ENCODE data around the gene NAA16.
"Not testable (repeated sequence)": the region's sequence is repeated elsewhere in the genome, so short reads cannot be mapped to it uniquely, and the experiment has no call there.

NAA16 gene

DNA sequence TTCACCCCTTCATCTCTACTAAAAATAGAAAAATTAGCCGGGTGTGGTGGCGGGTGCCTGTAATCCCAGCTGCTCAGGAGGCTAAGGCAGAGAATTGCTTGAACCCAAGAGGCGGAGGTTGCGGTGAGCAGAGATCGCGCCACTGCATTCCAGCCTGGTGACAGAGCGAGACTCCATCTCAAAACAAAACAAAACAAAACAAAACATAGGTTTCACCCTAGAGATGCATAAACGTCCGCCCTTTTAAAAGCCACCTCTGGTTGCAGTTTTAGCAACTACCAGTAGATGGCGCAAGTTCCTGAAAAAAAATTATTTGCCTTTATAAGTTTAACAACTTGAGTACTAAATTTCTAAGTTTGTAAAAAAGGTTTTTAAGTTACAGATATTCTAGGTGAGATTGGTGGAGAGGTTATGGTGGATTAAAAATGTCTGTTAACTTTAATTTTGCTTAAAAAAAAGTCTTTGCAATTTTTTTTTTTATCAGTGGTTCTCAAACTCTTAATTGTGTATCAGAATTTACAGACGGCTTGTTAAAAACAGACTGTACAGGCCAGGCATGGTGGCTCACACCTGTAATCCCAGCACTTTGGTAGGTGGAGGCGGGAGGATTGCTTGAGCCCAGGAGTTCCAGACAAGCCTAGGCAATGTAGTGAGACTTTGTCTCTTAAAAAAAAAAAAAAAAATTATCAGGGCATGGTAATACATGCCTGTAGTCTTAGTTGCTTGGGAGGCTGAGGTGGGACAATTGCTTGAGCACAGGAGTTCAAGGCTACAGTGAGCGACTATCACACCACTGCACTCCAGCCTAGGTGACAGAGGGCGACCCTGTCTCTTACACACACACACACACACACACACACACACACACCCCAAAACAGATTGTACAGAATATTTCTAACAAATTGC is 42.1 kb downstream of the NAA16 start:
- no peak for DNase-seq (ENCODE audit: extremely low read depth in 1 of 2, low read depth in 1 of 2)

DNA sequence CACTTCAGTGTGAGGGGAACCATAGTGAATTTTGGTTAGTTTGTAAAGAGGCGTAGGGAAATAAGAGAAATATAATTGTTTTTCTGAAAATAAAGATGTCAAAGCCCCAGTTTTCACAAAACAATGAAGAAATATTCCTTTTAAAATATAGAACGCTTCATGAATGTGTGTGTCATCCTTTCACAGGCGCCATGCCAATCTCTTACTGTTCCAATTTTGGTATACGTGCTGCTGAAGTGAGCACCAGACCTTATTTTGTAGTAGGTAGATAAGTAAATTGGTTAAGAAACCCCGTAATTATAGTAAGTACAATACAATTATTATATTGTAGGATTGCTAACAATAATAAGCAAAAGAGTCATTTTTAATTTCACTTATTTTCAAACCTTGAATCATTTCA is 43.3 kb downstream of the NAA16 start:
- DNase-seq (ENCODE audit: extremely low read depth in 1 of 2, low read depth in 1 of 2), result no peak

DNA sequence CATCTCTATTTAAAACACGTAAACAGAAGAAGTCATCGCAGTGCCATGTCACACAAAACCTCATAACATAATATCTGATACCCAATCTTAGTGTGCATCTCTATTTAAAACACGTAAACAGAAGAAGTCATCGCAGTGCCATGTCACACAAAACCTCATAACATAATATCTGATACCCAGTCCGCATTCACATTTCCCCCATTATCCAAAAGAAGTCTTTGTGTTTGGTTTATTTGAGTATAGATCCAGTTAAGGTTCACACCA is 45.2 kb downstream of the NAA16 start:
- not testable (repeated sequence) for DNase-seq (ENCODE audit: extremely low read depth in 1 of 2, low read depth in 1 of 2)

DNA sequence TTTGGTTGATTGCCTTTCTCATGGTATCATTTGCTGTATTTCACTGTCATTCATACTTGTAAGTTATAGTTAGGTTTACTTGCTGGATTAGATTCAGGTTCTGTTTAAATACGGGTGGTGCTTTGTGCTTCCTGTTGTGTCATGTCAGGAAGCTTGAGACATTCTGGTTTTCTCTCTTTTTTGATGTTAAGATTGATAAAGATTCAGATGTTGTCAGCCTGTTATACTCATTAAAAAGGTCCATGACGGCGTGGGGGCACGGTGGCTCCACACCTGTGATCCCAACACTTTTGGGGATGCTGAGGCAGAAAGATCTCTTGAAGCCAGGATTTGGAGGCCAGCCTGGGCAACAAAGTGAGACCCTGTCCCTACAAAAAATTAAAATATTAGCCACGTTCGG is 45.7 kb downstream of the NAA16 start:
- no peak for DNase-seq (ENCODE audit: extremely low read depth in 1 of 2, low read depth in 1 of 2)

DNA sequence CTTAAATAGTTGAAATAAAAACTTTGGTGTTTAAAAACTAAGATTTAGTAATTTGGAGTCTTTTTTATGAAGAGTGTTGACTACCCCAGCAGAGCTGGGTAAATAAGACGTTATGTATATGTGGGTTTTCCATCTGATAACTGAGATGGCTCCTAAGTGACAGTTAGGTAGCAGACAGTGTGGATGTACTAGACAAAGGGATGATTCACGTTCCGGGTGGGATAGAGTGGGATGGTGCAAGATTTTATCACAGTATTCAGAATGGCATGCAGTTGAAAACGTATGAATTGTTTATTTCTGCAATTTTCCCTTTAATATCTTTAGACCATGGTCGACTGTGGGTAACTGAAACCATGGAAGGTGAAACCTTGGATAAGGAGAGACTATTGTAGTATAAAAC is 50.4 kb downstream of the NAA16 start:
- DNase-seq (ENCODE audit: extremely low read depth in 1 of 2, low read depth in 1 of 2), result no peak

DNA sequence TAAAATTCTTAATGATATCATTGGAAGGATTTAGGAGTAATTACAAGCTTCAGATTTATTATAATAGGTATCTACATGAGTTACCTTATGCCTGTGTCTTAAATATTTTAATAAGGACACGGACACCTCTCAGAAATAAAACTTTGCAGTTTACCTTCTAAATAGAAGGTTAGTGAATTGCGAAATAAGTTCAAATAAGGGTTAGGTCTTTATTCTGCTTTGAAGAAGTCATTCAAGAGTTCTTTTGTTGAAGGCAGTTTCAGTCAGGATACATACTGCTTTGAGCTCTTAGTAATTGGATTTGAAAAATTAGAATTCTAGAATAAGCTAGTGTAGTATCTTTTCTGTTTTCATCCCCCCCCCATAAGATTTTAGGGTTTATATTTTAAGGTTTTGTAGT is 53.0 kb downstream of the NAA16 start:
- DNase-seq (ENCODE audit: extremely low read depth in 1 of 2, low read depth in 1 of 2), result no peak

DNA sequence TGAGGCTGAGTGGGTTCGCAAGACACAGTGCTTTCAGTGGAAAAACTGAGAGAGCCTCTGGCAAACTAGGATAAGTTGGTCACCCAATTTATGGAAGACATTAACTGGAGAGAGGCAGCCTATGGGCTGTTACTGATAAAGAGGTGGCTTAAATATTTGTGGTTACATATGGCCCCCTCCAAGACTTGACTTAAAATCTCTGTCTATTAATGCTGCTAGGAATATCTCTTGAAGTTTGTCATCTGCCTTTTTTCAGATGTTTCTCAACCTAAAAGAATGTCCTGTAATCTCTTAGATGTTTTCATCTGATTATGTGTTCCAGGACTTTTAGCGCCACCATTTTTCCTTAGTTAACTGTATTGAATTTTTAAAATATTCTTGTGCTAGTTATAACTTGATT is 54.6 kb downstream of the NAA16 start:
- no peak for DNase-seq (ENCODE audit: extremely low read depth in 1 of 2, low read depth in 1 of 2)

DNA sequence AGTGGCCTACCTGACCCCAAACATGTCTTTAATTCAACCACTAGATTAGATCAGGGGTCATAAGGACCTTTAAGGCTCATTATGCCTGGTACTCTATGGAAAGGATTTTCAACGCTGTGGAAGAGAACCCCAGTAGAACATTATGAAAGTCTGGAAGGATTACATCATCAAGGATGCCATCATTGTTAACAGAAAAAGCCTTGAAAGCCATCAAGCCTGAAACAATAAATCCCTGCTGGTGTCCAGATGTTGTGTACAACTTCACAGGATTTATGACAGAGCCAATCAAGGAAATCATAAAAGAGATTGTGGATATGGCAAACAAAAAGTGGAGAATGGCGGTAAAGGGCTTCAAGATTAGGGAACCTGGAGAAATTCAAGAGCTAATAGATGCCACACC is 59.7 kb downstream of the NAA16 start:
- DNase-seq (ENCODE audit: extremely low read depth in 1 of 2, low read depth in 1 of 2), result no peak

DNA sequence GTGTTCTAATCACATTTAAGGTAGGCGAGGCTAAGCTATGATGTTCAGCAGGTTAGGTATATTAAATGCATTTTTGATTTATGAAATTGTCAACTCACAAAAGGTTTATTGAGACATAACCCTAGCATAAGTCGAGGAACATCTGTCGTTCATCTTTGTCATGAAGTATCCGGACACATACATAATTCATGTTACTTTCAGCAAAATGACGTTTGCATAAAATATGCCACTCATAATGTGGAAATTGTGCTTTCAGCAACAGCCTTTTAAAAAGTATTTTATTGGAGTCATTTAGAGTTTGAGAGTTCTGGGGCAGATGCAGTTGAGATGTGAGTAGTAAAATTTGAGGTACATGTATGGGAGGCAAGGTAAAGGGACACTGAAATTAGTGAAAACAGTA is 66.4 kb downstream of the NAA16 start:
- no peak for DNase-seq (ENCODE audit: extremely low read depth in 1 of 2, low read depth in 1 of 2)

DNA sequence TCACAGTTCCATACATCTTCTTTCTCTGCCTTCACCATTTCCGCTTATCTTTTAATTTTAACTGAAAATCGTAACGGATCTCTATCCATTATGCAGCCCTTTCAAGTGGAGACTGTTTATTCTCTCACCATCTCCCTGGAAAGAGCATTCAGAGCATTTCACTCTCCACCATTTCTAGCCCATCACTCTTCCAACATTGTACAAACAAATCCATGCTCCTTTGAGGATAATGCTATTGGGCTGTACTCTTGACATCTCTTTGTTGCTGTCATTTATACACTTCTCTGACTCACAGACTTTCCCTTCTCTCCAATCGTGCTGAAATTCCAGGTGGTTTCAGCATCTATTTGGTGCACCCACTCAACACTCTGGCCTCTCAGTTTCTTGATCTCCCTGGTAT is 71.4 kb downstream of the NAA16 start:
- no peak for DNase-seq (ENCODE audit: extremely low read depth in 1 of 2, low read depth in 1 of 2)

DNA sequence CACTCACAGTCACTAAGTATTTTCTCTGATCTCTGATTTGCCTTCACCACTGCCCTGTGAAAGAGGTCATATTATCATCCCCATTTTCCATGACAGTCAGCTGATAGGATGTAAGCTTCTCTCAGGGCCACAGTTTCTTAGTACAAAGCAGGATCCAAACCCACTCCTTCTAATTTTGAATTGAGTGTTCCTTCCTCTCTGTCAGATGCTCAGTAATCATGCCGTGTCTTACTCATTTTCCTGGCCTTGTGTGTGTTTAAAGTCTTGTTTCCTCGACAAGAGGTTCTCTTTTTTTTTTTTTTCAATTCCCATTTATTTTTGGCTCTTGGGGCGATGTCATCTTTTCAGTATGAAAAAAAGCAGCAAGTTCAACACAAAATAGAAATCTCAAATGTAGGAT is 72.3 kb downstream of the NAA16 start:
- DNase-seq (ENCODE audit: extremely low read depth in 1 of 2, low read depth in 1 of 2), result no peak

DNA sequence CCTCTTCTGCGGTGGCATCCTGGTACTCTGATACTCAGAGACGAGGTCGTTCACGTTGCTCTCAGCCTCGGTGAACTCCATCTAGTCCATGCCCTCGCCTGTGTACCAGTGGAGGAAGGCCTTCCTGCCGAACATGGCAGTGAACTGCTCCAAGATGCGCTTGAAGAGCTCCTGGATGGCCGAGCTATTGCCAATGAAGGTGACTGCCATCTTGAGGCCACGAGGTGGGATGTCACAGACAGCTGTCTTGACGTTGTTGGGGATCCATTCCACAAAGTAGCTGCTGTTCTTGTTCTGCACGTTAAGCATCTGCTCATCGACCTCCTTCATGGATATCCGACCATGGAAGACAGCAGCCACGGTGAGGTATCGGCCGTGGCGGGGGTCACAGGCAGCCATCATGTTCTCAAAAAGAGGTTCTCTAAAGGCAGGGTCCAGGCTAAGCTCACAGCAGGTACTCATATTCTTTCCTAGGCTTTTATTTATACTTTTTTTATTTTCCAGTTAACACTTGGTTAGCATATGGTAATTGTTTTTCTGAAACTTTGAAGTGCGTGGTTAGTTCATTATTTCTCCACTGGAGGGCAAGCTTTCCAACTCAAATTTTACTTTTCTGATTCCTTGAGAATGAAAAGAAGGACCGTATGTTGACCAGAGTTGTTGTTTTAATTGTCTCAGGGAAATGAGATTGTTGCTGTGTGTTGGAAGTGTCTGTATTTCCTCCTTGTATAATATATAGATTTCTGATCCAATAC is 73.9 kb downstream of the NAA16 start:
- no peak for DNase-seq (ENCODE audit: extremely low read depth in 1 of 2, low read depth in 1 of 2)

DNA sequence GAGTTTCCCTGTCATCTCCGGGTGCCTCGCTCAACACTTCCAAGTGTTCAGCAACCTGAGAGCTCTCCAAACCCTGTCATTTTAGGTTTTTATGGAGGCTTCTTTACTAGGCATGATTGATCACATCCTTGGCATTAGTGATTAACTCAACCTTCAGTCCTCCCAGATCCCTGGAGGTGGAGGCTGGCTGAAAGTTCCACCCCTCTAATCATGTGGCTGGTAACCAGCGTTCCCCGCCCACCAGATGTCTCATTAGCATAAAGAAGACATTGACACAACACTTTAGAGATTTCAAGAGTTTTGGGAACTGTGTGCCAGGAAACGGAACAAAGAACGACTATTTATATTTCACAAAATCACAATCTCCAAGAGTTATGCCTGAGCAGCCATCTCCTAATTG is 75.1 kb downstream of the NAA16 start:
- no peak for DNase-seq (ENCODE audit: extremely low read depth in 1 of 2, low read depth in 1 of 2)

DNA sequence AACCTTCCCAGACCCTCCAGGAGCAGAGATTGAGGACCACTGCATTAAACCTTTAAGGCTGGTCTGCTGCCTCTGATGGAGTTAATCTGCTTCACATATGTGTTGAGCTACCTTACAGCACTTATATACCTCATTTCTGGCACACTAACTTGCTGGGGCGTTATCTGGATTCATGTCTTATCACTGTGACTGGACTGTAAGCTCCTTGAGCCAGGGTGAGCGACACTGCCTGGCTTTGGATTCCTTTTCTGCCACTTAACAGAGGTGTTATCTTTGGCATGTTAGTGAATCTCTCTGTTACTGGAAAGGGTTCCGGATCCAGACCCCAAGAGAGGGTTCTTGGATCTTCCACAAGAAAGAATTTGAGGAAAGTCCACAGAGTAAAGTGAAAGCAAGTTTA is 76.5 kb downstream of the NAA16 start:
- DNase-seq (ENCODE audit: extremely low read depth in 1 of 2, low read depth in 1 of 2), result no peak

DNA sequence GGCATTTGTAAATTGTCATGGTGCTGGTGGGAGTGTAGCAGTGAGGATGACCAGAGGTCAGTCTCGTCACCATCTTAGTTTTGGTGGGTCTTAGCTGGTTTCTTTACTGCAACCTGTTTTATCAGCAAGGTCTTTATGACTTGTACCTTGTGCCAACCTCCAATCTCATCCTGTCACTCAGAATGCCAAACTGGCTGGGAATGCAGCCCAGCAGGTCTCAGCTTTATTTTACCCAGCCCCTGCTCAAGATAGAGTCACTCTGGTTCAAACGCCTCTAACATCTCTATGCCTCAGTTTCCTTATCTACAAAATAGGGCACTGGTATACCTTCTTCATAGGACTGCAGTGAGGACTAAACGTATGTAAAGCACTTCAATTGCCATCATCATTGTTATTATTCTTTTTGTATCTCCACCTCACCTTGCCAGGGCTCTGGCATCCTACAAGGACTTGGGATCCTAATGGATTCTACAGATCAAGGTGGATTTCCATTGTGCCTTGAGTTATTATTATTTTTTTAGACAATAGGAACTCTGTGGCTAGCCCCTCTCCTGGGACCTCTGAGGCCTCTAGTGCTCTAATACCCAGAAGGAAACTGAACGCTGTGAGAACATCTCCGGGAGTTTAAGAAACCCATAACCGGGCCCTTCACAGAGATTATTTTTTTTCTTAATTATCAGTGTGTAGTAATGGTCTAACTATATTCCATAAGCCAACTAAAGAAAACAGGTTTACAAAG is 77.2 kb downstream of the NAA16 start:
- no peak for DNase-seq (ENCODE audit: extremely low read depth in 1 of 2, low read depth in 1 of 2)

DNA sequence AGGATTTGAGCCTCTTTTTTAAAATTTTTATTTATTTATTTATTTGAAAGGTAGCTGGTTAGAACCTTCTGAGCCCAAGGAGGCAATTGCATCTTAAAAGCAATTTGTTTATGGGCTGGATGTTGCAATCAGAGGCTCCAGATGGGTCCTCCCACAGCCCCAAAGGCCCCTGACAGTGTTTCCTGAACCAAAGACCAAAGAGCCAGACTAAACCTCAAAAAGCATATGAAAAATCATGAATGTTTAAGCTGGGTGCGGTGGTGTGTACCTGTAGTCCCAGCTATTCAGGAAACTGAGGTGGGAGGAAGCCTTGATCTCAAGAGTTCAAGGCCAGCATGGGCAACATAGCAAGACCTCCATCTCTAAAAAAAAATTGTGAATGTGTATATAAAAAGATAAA is 78.5 kb downstream of the NAA16 start:
- DNase-seq (ENCODE audit: extremely low read depth in 1 of 2, low read depth in 1 of 2), result no peak

DNA sequence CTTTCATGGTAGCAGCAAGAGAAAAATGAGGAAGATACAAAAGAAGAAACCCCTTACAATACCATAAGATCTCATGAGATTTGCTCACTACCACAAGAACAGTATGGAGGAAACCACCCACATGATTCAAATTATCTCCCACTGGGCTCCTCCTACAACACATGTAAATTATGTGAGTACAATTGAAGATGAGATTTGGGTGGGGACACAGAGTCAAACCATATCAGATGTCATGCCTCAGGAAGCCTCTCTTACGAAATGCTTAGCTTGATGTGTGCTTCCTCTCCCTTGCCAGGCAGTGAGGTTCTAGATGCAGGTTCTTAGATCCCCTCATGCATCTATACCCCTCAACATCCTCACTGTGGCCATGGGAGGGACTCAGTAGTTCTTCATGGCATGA is 83.1 kb downstream of the NAA16 start:
- DNase-seq (ENCODE audit: extremely low read depth in 1 of 2, low read depth in 1 of 2), result no peak

DNA sequence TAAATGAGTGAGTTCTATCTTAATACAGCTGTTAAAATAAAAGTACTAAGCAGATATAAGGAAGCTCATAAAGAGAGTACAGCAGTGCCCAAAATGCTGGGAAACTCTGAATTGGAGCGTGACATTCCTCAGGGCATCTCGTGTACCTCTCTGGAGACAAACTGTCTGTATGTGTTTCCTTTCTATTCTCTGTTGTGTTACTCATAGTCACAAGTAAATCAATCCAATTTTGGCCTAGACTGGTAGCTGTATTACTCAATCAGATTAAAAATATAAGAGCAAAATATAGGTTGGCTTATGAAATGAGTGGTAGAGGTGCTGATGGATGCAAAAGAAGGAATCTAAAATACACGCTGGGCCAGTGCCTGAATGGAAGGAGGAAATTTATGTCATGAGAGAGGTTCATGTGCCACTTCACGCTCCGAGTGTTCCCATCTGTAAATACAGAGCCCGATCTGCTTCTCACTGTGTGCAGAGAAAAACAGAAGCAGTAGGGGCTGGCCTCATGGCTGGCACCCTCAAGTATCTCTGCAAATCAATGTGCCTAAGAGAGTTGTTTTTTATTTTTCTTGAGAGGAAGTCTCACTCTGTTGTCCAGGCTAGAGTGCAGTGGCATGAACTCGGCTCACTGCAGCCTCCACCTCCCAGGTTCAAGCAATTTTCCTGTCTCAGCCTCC is 87.6 kb downstream of the NAA16 start:
- no peak for DNase-seq (ENCODE audit: extremely low read depth in 1 of 2, low read depth in 1 of 2)

DNA sequence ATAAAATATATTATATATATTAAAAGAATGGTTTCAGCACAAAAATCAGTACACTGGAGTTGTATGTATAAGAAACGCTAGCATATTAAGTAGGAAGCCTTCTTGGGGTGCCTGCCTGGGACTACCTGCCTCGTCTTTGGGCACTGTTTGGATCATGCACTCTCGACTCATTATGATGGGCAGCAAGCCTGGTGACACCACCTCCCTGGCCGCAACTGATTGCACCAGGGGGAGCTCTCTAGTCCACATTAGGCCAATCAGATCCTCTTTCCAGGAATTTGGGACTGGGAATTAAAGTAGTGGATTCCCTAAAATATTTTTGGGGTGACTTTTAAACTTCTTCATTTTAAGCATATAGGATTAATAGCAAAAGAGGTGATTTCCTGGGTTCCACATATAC is 90.3 kb downstream of the NAA16 start:
- no peak for DNase-seq (ENCODE audit: extremely low read depth in 1 of 2, low read depth in 1 of 2)

DNA sequence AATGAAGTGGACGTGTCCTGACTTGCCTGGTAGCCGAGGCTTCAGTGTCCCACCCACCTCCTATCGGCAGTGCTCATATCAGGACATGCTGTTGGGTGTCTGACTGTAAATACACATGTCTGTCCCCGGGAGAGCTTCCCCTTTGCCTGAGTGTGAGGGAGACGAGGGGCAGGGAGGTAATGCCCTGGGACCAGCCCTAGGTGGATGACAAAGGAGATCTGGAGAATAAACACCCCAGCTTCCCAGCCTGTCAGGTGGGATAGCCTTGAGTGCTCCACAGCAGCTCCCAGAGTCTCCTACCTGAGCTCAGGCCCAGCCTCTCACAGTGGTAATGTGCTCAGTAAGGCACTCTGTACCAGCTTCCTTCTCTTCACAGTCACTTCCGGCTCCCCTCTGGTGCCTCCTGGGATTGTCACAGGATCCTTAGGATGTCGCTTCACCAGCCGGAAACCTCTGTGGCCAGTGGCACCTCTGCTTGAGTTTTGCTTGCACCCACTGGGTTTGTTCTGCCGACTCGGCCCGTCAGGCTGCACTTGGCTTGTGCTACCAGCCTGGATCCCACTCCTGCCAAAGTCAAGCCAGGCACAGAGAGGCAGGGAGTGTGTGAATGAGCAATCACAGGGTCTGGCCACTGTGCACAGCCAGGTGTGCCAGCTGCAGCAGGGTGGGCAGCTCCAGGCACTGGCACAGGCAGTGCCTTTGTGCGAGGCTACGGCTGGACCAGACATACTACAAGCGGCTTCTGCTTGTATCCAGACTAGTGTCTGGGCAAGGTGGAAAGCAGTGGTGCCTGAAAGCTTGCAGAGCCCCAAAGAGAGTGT is 91.8 kb downstream of the NAA16 start:
- DNase-seq (ENCODE audit: extremely low read depth in 1 of 2, low read depth in 1 of 2), result no peak

DNA sequence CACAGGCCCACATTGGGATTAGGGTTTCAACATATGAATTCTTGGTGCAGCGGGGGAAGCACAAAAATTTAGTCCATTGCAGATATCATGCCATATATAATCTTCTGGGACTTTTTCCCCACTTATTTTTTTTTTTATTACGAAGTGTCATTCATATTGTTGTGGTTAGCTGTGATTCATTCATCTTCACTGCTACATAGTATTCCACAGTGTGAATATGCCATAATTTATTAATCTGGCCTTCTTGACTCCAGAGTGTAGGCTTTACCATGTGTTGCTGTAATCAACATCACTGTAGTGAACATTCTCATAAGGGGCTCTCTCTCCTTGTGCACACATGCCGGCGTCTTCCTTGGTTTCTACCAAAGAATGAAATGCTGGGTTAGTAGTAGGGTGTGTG is 92.9 kb downstream of the NAA16 start:
- DNase-seq (ENCODE audit: extremely low read depth in 1 of 2, low read depth in 1 of 2), result no peak

All from stimulated activated CD8-positive, alpha-beta memory T cell treated with anti-CD3 and anti-CD28 coated beads, Interleukin-7, amount 100 ng/mL, for 48 hours (primary cell).